GM18861 (cell line): ENCODE results near the gene TM9SF1.

Experiments used
- ATAC-seq: cut with Tn5 transposase; IDR thresholded peaks from one replicate; pipeline ENCODE4 v1.9.1; 2021; ENCODE audit not compliant: unreplicated experiment

Gene TM9SF1

DNA sequence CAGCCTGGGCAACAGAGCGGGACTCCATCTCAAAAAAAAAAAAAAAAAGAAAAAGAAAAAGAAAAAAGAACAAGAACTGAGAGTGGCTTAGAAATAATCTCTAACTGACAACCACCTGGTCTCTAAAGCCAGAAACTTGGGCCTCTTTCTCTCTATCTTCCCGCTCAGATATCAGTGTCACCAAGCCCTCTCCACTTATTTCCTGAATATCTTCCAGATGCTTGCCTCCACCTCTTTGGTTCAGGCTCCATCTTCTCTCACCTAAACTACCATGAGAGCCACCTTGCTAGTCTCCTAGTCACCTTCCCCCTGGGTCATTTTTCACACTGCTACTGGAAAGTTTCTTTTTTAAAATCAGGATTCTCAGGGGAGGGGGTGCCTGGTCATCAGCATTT is 1.8 kb upstream of the TM9SF1 start:
- ATAC-seq, result no peak

- peak; percentile 7 for ATAC-seq
These were observed 1.1 kb upstream of the TM9SF1 start for GRCh38 chr14:24196071-24197055.

DNA sequence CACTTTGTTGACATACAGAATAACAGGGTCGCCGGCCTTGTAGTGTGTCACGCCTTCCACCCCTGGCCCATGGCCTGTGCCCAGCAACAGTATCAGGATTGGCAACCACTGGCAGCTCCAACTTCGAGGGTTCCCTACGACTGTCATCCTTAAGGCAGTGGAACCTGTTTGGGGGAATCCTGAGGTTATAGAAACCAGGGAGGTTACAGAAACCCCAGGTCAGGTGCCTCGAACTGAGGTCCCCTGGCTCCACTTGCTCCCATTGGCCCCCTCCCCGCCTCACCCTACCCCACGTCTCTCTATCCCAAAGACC is 412 bp downstream of the TM9SF1 start:
- no peak for ATAC-seq

DNA sequence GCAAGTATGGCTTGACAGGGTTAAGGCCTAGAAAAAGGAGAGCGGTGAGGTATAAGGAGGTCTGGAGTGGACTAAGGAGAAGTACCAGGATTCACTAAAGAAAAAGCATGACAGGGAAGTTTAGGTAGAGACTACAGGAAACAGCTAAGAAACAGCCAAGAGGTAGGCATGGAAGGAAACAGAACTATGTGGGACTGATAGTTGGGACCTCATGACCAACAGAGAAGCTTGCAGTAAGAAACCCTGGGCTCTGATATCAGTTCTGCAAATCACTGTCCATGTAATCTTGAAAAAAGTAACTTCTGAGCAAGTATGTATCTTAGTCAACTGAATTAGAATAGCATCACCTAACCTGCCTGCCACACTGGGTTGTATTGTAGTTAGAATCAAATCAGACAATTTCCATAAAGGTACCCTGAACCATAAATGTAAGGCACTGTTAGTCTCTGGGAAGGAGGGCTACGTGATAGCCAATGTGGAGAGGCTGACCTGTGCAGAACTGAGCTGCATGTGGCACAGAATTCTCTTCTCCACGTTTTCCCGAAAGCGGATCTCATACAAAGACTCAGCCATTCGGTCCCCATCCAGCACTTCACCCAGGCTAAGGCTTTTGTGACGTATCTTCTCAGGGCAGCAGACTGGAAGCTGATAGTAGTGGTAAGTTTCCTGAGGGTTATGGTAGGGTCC is 912 bp downstream of the TM9SF1 start:
- no peak for ATAC-seq

DNA sequence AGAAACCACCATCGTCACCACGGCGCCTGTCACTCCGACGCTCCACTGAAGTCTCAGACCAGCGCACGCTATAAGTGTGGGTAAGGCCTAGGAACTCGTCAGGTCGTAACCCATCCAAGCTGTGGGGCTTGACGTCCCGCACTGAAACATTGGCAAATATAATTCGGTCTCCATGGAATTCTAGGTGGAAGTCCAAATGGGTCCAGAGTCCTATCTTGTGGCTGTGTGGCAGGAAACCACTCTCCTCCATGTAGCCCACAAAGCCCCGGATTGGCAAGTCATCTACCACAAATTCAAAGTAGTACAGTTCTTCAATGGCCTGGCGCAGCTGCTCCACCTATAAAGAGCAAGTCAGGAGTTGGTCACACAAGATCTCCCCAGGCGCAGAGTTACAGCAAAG is 2.3 kb downstream of the TM9SF1 start:
- no peak for ATAC-seq

DNA sequence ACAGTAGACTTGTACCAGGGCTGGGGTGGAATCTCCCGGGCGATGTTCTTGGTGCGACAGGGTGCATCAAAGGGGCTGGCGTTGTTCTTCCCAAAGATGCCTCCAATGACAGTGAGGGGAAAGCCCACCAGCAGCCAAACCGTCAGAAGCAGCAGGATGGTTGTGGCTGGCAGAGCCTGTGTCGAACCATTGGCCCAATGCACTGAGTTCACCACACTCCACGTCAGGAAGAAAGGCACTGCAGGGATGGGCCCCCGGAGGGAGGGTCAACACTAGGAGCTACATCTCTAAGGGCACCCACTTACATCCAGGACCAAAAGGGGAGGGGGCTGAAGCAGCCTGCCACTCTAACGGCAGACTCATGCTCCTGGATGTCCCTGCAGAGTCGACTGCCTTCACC is 4.8 kb downstream of the TM9SF1 start:
- ATAC-seq, result no peak

GRCh38 chr14:24189460-24189859 is 5.8 kb downstream of the TM9SF1 start:
- ATAC-seq, result no peak

DNA sequence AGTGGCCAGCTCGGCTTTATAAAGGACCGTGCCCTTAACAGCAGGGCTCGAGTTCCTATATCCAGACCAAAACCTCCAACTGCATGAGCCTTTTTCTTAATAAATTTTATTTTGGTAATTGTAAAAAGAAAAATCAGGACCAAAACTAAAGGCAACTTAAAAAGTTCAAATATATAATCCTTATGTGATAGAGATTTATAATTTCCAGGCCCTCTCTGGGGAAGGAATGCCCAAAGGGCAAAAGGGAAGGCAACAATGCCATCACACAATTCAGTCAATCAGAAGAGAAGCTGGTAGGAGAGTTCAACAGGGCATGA is 6.2 kb downstream of the TM9SF1 start:
- no peak for ATAC-seq

- ATAC-seq, result peak; percentile 82
These were observed 6.8 kb downstream of the TM9SF1 start, which contains the start of gene IPO4 for GRCh38 chr14:24188251-24189058. IPO4 (minus strand) TSS chr14:24188816; CDS start chr14:24188787, 29 bp downstream.

GRCh38 chr14:24187539-24187915 is 7.7 kb downstream of the TM9SF1 start:
- ATAC-seq, result no peak

DNA sequence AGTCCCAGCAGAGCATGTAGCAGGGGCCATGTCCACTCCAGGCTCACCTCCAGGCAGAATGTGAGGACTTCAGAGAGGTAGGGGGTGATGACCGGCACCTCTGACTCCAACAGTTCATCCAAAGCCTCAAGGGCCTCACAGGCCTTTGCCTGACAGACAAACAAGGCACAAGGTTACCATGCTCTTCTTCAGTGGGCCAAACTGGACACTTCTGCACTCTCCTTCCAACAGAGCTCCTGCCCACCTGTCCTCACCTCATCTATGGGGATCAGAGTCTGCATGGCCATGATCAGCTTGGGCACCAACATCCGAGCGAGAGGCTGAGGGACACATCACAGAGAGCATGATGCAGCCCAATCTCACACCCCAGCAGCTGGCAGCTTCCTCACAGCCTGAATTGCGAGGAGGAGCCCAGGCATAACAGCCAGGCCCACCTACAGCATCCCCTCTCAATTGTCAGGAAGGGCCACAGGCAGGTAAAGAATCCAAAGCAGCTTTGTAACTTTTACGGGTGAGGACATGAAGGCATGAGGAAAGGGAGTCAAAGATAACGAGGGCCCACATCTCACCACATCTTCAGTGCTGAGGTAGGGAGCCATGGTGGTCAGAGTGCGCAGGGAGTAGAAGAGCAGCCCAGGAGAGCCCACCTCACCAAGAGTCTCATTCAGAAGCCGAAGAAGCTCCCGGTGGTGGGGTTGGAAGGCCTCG is 8.3 kb downstream of the TM9SF1 start:
- no peak for ATAC-seq

GRCh38 chr14:24185741-24186140 is 9.5 kb downstream of the TM9SF1 start:
- no peak for ATAC-seq

DNA sequence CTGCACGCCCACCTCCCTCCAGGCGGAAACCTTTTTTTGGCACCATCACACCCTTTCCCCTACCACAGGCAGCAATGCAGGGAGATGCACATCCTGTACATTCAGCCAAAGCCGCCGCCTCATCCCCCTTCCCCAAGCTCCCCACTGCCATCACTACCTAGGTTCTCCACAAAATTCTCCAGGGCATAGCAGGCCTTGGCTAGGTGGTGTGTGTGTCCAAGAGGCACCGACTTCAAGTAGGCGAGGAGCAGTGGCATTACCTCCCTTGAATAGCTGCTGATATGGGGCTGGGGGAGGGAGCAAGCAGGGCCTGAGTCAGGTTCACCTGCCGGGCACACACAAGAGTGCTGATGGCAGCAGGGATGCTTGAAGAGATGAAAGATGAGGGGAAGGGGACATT is 10.2 kb downstream of the TM9SF1 start:
- ATAC-seq, result no peak

GRCh38 chr14:24184104-24184970 is 10.9 kb downstream of the TM9SF1 start:
- no peak for ATAC-seq

- no peak for ATAC-seq
These were observed 12.2 kb downstream of the TM9SF1 start for GRCh38 chr14:24183014-24183481.

DNA sequence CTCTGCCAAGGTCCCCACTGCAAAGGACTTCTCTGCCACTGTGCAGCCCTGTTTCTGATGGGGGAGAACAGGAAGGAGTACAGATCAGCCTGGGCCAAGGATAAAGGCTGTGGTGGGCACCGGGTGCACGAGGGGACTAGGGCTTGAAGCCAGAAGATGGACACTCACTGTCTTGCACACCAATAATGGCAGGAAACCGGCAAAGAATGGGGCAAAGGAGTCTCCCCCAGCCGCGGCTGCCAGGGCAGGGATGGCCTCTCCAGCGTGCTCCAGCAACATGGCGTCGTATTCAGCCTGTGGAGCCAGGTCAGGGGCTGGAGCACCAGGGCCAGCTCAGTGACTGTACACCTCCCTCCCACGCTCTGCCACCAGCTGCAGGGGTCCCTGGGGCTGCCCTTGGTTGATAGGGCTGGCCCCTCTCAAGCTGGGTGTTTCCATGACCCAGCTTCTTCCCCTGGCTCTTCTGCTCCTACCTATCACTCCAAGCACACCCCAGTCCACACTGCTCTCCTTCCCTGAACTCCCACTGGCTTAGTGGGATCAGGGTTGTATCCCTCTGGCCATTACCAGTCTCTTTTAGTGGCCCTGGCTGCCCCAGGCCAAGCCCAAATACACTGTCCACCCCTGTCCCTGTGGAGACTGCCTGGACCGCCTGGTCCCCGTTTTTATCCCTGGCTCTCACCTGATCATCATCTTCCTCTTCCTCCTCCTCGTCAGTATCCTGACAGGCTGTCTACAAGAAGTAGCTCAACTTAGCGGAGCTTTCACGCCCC is 12.9 kb downstream of the TM9SF1 start:
- no peak for ATAC-seq

GRCh38 chr14:24181371-24182077 is 13.7 kb downstream of the TM9SF1 start:
- ATAC-seq, result no peak

- ATAC-seq, result no peak
These were observed 15.1 kb downstream of the TM9SF1 start for GRCh38 chr14:24179961-24180796.
